Keratinocyte (primary cell): ENCODE measurements around the gene WNT3. TPM values are rescaled to one million over a fixed set of nuclear protein-coding genes. Genes with fewer than 3 reads are reported as not detected.

Source experiments
- DNase-seq: peaks from one replicate; pipeline ENCODE4 v3.0.0-alpha.2; 2011; ENCODE audit warnings: low read depth, missing footprints, low spot score
- FAIRE-seq: peaks from 2 replicates; lab custom pipeline; 2011; peaks lifted over from hg19 to GRCh38; lab: Jason Lieb, UNC
- H2AFZ ChIP-seq: 2 replicates; pipeline ENCODE4 v1.6.0; 2012; ENCODE audit warnings: low read length, control low read depth, inconsistent platforms; ENCODE audit not compliant: control insufficient read depth
- H3K27ac ChIP-seq: 2 replicates; pipeline ENCODE4 v1.5.1; 2011; ENCODE audit warnings: low read length; ENCODE audit not compliant: control insufficient read depth, insufficient read depth
- H3K27me3 ChIP-seq: 3 replicates; pipeline ENCODE4 v1.6.0; 2011; ENCODE audit warnings: low read length; ENCODE audit not compliant: control insufficient read depth, insufficient read depth; ENCODE audit errors: extremely low read depth
- H3K36me3 ChIP-seq, 2 experiments: 2 replicates in 1 of 2; 3 replicates in 1 of 2; pipeline ENCODE4 v1.5.1; 2011; ENCODE audit warnings: low read length in 2 of 2, mild to moderate bottlenecking in 1 of 2; ENCODE audit not compliant: control insufficient read depth in 2 of 2, insufficient read depth in 2 of 2; ENCODE audit errors: extremely low read depth in 1 of 2
- H3K4me1 ChIP-seq: 3 replicates; pipeline ENCODE4 v1.5.1; 2011; ENCODE audit warnings: low read length; ENCODE audit not compliant: control insufficient read depth, insufficient read depth; ENCODE audit errors: extremely low read depth
- H3K4me2 ChIP-seq: 3 replicates; pipeline ENCODE4 v1.6.0; 2011; ENCODE audit warnings: low read depth, low read length; ENCODE audit not compliant: control insufficient read depth, insufficient read depth; ENCODE audit errors: extremely low read depth
- H3K4me3 ChIP-seq, 3 experiments: fragments of 200-600 bp in 1 of 3; sonication (generic) in 1 of 3; 2 replicates in 2 of 3; 3 replicates in 1 of 3; pipeline ENCODE4 v1.5.1; 2011 to 2016; ENCODE audit warnings: low read length in 3 of 3, mild to moderate bottlenecking in 3 of 3, control low read depth in 2 of 3, inconsistent platforms in 1 of 3, low read depth in 1 of 3, mixed read lengths in 1 of 3, mixed run types in 1 of 3, moderate library complexity in 1 of 3; ENCODE audit not compliant: control insufficient read depth in 2 of 3, insufficient read depth in 2 of 3; ENCODE audit errors: extremely low read depth in 1 of 3
- H3K79me2 ChIP-seq: 2 replicates; pipeline ENCODE4 v1.6.0; 2012; ENCODE audit warnings: low read length; ENCODE audit not compliant: control insufficient read depth, insufficient read depth
- H3K9ac ChIP-seq: 3 replicates; pipeline ENCODE4 v1.6.0; 2011; ENCODE audit warnings: low read length; ENCODE audit not compliant: control insufficient read depth, insufficient read depth; ENCODE audit errors: extremely low read depth
- H3K9me1 ChIP-seq: 3 replicates; pipeline ENCODE4 v1.6.0; 2011; ENCODE audit warnings: low read length; ENCODE audit not compliant: control insufficient read depth, insufficient read depth; ENCODE audit errors: extremely low read depth
- H3K9me3 ChIP-seq: 2 replicates; pipeline ENCODE4 v1.5.1; 2012; ENCODE audit warnings: low read depth, low read length; ENCODE audit not compliant: control insufficient read depth
- H4K20me1 ChIP-seq: 3 replicates; pipeline ENCODE4 v1.6.0; 2011; ENCODE audit warnings: low read length; ENCODE audit not compliant: control insufficient read depth, insufficient read depth; ENCODE audit errors: extremely low read depth
- EZH2 ChIP-seq: IDR thresholded peaks from one replicate; pipeline ENCODE4 v1.6.1; 2012; ENCODE audit warnings: inconsistent platforms, mild to moderate bottlenecking, low read length, moderate library complexity
- dilution Hi-C: fragments of 300-500 bp; cut with MboI; formaldehyde crosslinking; loops from one replicate; pipeline ENCODE4 v1.7.0; 2020; ENCODE audit warnings: low sequenced_read_pairs; ENCODE audit not compliant: extremely low pct_ligation_motif_present
- polyA plus RNA-seq, 5 experiments: library from polyadenylated mRNA; depleted of rRNA in 3 of 5; stranded (reverse) in 3 of 5; stranded (forward) in 1 of 5; unstranded in 1 of 5; fragments of >200 nt; gene quantifications; 1 replicate in 1 of 5; 2 replicates in 3 of 5; 3 replicates in 1 of 5; pipeline versions ENCODE4 v1.2.1 to v1.2.3, GENCODE V29; 2011 to 2012; ENCODE audit warnings: missing spikeins in 2 of 5, low read depth in 1 of 5, low replicate concordance in 1 of 5
- TF ChIP-seq, protein P1 (sequence below), 3 experiments: IDR thresholded peaks in 1 of 3; conservative IDR thresholded peaks in 1 of 3; optimal IDR thresholded peaks in 1 of 3; 2 replicates in 2 of 3; 3 replicates in 1 of 3; pipeline versions ENCODE3 to v1.5.1; 2011; ENCODE audit warnings: low read length in 3 of 3, mild to moderate bottlenecking in 3 of 3, moderate library complexity in 2 of 3, control low read depth in 1 of 3, inconsistent platforms in 1 of 3; ENCODE audit not compliant: insufficient read depth in 2 of 3; ENCODE audit errors: extremely low read depth in 1 of 3

The WNT3 gene
- polyA plus RNA-seq, 1 donor (not counting 4 experiments of a cell fraction or from before 2014, with no cell fraction given) = 1.9 TPM

DNA sequence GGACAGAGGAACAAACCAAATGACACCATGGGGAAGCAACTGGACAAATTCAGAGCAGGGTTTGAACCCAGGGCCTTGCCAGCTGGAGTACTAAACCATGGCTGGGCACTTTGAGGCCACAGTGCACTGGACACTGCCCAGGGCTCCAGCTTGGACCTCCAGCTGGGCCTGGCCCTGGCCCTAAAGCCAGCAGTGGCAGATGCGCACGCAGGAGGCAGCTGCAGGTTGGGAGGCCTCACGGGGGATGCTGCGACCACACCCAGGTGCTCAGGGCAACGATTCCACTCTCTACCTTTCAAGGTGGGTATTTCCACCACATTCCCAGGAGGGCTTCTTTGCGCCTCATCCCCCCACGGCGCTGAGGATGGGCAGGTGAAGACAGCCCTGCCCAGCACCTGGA lies 28.9 kb downstream of the WNT3 start:
- Histone ChIP-seq H3K4me3 (no peak overlapping the region), H3K4me1 (peaks cover 12% of the 10 kb centered on the region), H3K9me3 (no peaks in the 10 kb centered on the region), H3K79me2 (no peaks in the 10 kb centered on the region), H2AFZ (no peak overlapping the region), H4K20me1 (no peaks in the 10 kb centered on the region), H3K27me3 (no peaks in the 10 kb centered on the region), H3K9ac (no peak overlapping the region), H3K27ac (no peak overlapping the region), H3K36me3 (no peaks in the 10 kb centered on the region), H3K9me1 (no peaks in the 10 kb centered on the region), H3K4me2 (no peak overlapping the region)
- TF ChIP-seq EZH2 = no peak
- TF ChIP-seq, protein P1, sequence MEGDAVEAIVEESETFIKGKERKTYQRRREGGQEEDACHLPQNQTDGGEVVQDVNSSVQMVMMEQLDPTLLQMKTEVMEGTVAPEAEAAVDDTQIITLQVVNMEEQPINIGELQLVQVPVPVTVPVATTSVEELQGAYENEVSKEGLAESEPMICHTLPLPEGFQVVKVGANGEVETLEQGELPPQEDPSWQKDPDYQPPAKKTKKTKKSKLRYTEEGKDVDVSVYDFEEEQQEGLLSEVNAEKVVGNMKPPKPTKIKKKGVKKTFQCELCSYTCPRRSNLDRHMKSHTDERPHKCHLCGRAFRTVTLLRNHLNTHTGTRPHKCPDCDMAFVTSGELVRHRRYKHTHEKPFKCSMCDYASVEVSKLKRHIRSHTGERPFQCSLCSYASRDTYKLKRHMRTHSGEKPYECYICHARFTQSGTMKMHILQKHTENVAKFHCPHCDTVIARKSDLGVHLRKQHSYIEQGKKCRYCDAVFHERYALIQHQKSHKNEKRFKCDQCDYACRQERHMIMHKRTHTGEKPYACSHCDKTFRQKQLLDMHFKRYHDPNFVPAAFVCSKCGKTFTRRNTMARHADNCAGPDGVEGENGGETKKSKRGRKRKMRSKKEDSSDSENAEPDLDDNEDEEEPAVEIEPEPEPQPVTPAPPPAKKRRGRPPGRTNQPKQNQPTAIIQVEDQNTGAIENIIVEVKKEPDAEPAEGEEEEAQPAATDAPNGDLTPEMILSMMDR (optimal IDR thresholded peaks at IDR 0.05 in 1 of 3, IDR thresholded peaks at IDR 0.05 in 1 of 3, conservative IDR thresholded peaks at IDR 0.05 in 1 of 3; ENCODE audit: extremely low read depth in 1 of 3, insufficient read depth in 2 of 3, low read length in 3 of 3) = no peak
- FAIRE-seq (no peak), DNase-seq (no peak)
- dilution Hi-C loops = no loop called here

DNA sequence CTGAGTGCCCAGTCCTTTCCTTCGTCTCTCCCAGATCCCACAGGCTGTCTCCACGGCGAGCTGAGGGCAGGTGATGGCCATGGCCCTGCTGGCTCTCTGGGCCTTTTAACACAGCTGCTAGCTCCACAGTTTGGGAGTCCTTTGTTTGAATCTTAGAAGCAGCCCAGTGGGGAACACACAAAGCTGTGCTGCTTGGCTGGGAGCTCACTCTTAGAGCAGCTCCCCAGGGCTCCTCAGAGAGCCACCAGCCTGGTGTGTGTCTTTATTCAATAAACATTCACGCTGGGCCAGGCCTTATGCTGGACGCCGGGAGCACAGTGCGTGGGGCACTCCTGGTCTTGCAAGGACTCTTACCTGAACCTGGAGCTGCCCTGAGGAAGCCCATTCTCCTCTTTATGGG lies 29.7 kb downstream of the WNT3 start:
- no peaks in the 10 kb centered on the region for H3K9me1 ChIP-seq
- DNase-seq = no peak
- H3K27me3 ChIP-seq = no peaks in the 10 kb centered on the region
- no peaks in the 10 kb centered on the region for H3K79me2 ChIP-seq
- no peaks in the 10 kb centered on the region for H3K36me3 ChIP-seq
- no peaks in the 10 kb centered on the region for H4K20me1 ChIP-seq
- H3K27ac ChIP-seq = no peak overlapping the region
- no peak overlapping the region for H2AFZ ChIP-seq
- H3K4me2 ChIP-seq = no peak overlapping the region
- H3K4me3 ChIP-seq = no peak overlapping the region
- TF ChIP-seq, protein P1 (optimal IDR thresholded peaks at IDR 0.05 in 1 of 3, IDR thresholded peaks at IDR 0.05 in 1 of 3, conservative IDR thresholded peaks at IDR 0.05 in 1 of 3; ENCODE audit: extremely low read depth in 1 of 3, insufficient read depth in 2 of 3, low read length in 3 of 3) = no peak
- TF ChIP-seq EZH2 = no peak
- H3K9me3 ChIP-seq = no peaks in the 10 kb centered on the region
- no peak overlapping the region for H3K9ac ChIP-seq
- no peak for FAIRE-seq
- H3K4me1 ChIP-seq = peaks cover 12% of the 10 kb centered on the region
- dilution Hi-C loops = no loop called here
